Neural cell (in vitro differentiated cells): ENCODE data around the gene TMEM236. TPM values are rescaled to one million over a fixed set of nuclear protein-coding genes. Genes with fewer than 3 reads are reported as not detected.

ENCODE experiments used
- H2AFZ ChIP-seq: fragments of 200-600, 300-800 bp; sonication (generic), shearing (Covaris generic); 2 replicates; pipeline ENCODE4 v1.6.0; 2014; ENCODE audit warnings: low read depth, mild to moderate bottlenecking, antibody characterized with exemption, low read length, moderate library complexity
- H3F3A ChIP-seq: fragments of 200-600 bp; shearing (Covaris generic); 2 replicates; pipeline ENCODE4 v1.6.1; 2016; ENCODE audit warnings: mild to moderate bottlenecking, moderate library complexity, mixed read lengths, antibody characterized with exemption, low read length; ENCODE audit not compliant: insufficient read depth, poor library complexity, severe bottlenecking
- H3K27ac ChIP-seq: fragments of 200-600, 300-800 bp; sonication (generic), shearing (Covaris generic); 2 replicates; pipeline ENCODE4 v1.5.1; 2014; ENCODE audit warnings: mild to moderate bottlenecking, low read length, moderate library complexity
- H3K27me3 ChIP-seq: fragments of 300-800, 200-600 bp; sonication (generic), shearing (Covaris generic); 2 replicates; pipeline ENCODE4 v1.6.0; 2014; ENCODE audit warnings: mild to moderate bottlenecking, low read depth, low read length, moderate library complexity; ENCODE audit not compliant: insufficient read depth
- H3K36me3 ChIP-seq: fragments of 300-800, 200-600 bp; sonication (generic), shearing (Covaris generic); 2 replicates; pipeline ENCODE4 v1.5.1; 2014; ENCODE audit warnings: mild to moderate bottlenecking, antibody characterized with exemption, low read length, moderate library complexity; ENCODE audit not compliant: insufficient read depth
- H3K4me2 ChIP-seq: fragments of 300-800, 200-600 bp; sonication (generic), shearing (Covaris generic); 2 replicates; pipeline ENCODE4 v1.6.0; 2014; ENCODE audit warnings: mild to moderate bottlenecking, low read length
- H3K4me3 ChIP-seq: fragments of 300-800, 200-600 bp; sonication (generic), shearing (Covaris generic); 2 replicates; pipeline ENCODE4 v1.5.1; 2014; ENCODE audit warnings: mild to moderate bottlenecking, low read length, moderate library complexity
- H3K79me2 ChIP-seq: fragments of 200-600 bp; shearing (Covaris generic); replicated peaks from 2 replicates; pipeline ENCODE4 v1.6.0; 2014; ENCODE audit warnings: mild to moderate bottlenecking, low read length, moderate library complexity; ENCODE audit not compliant: insufficient read depth
- H3K9ac ChIP-seq: fragments of 300-800, 200-600 bp; sonication (generic), shearing (Covaris generic); 2 replicates; pipeline ENCODE4 v1.6.1; 2016; ENCODE audit warnings: mild to moderate bottlenecking, low read length, mixed read lengths
- H3K9me2 ChIP-seq: fragments of 200-600 bp; shearing (Covaris generic); 2 replicates; pipeline ENCODE4 v1.6.1; 2016; ENCODE audit warnings: mild to moderate bottlenecking, low read length, mixed read lengths; ENCODE audit not compliant: insufficient read depth
- H3K9me3 ChIP-seq: fragments of 200-600, 300-800 bp; sonication (generic), shearing (Covaris generic); 2 replicates; pipeline ENCODE4 v1.6.1; 2016; ENCODE audit warnings: mild to moderate bottlenecking, mixed run types, low read length, moderate library complexity, mixed read lengths
- H4K20me1 ChIP-seq: fragments of 200-600 bp; shearing (Covaris generic); 2 replicates; pipeline ENCODE4 v1.6.1; 2016; ENCODE audit warnings: mild to moderate bottlenecking, mixed run types; ENCODE audit not compliant: insufficient read depth
- CTCF ChIP-seq: fragments of 450-650 bp; IDR thresholded peaks from 2 replicates; pipeline ENCODE4 v1.5.1; 2014; ENCODE audit warnings: antibody characterized with exemption, mild to moderate bottlenecking, moderate library complexity; ENCODE audit not compliant: poor library complexity, severe bottlenecking
- EP300 ChIP-seq: fragments of 450-650 bp; conservative IDR thresholded peaks from 2 replicates; pipeline ENCODE4 v1.6.1; 2014; ENCODE audit warnings: antibody characterized with exemption, mild to moderate bottlenecking, moderate library complexity; ENCODE audit not compliant: poor library complexity, severe bottlenecking
- EZH2 ChIP-seq: fragments of 200-600, 300-800 bp; shearing (Covaris generic), sonication (generic); IDR thresholded peaks from 2 replicates; pipeline ENCODE4 v1.6.1; 2014; ENCODE audit warnings: antibody characterized with exemption, low read length, borderline replicate concordance, mild to moderate bottlenecking; ENCODE audit not compliant: insufficient read depth, poor library complexity, severe bottlenecking
- MXI1 ChIP-seq: fragments of 450-650 bp; conservative IDR thresholded peaks from 2 replicates; pipeline ENCODE4 v1.6.1; 2014; ENCODE audit warnings: antibody characterized with exemption, mild to moderate bottlenecking; ENCODE audit not compliant: poor library complexity, severe bottlenecking
- POLR2AphosphoS5 ChIP-seq: IDR thresholded peaks from 2 replicates; pipeline ENCODE4 v1.6.1; 2012
- RAD21 ChIP-seq: fragments of 450-650 bp; conservative IDR thresholded peaks from 2 replicates; pipeline ENCODE4 v1.6.1; 2014; ENCODE audit warnings: antibody characterized with exemption, mild to moderate bottlenecking, moderate library complexity
- SMC3 ChIP-seq: fragments of 450-650 bp; conservative IDR thresholded peaks from 2 replicates; pipeline ENCODE4 v1.6.1; 2014; ENCODE audit warnings: antibody characterized with exemption, mild to moderate bottlenecking, moderate library complexity; ENCODE audit not compliant: poor library complexity
- TAF1 ChIP-seq: IDR thresholded peaks from 2 replicates; pipeline ENCODE4 v1.6.1; 2012; ENCODE audit warnings: low read depth
- polyA plus RNA-seq: library from polyadenylated mRNA; depleted of rRNA; stranded (reverse); fragments of >200 nt; gene quantifications from 2 replicates; pipeline ENCODE4 v1.2.3, GENCODE V29; 2014
- small RNA-seq, 3 experiments: library from RNA; depleted of rRNA; stranded (forward); fragments of <200 nt; gene quantifications; one replicate each; pipeline ENCODE3, GENCODE V24; 2012
- TF ChIP-seq, protein P1 (sequence below): IDR thresholded peaks from 2 replicates; pipeline ENCODE4 v1.6.1; 2012; ENCODE audit warnings: borderline replicate concordance

The TMEM236 gene
- polyA plus RNA-seq, 1 donor from 2014 or later, result 0.10 TPM

GRCh38 chr10:17848646-17849045 is 96.6 kb downstream of the TMEM236 start:
- no peaks in the 10 kb centered on the region for H3K27me3 ChIP-seq
- H2AFZ ChIP-seq, result no peak overlapping the region
- no peaks in the 10 kb centered on the region for H3K9me2 ChIP-seq
- no peak overlapping the region for H3K4me3 ChIP-seq
- H3K36me3 ChIP-seq, result no peaks in the 10 kb centered on the region
- no peaks in the 10 kb centered on the region for H4K20me1 ChIP-seq
- no peak overlapping the region for H3K9ac ChIP-seq
- TF ChIP-seq, protein P1, sequence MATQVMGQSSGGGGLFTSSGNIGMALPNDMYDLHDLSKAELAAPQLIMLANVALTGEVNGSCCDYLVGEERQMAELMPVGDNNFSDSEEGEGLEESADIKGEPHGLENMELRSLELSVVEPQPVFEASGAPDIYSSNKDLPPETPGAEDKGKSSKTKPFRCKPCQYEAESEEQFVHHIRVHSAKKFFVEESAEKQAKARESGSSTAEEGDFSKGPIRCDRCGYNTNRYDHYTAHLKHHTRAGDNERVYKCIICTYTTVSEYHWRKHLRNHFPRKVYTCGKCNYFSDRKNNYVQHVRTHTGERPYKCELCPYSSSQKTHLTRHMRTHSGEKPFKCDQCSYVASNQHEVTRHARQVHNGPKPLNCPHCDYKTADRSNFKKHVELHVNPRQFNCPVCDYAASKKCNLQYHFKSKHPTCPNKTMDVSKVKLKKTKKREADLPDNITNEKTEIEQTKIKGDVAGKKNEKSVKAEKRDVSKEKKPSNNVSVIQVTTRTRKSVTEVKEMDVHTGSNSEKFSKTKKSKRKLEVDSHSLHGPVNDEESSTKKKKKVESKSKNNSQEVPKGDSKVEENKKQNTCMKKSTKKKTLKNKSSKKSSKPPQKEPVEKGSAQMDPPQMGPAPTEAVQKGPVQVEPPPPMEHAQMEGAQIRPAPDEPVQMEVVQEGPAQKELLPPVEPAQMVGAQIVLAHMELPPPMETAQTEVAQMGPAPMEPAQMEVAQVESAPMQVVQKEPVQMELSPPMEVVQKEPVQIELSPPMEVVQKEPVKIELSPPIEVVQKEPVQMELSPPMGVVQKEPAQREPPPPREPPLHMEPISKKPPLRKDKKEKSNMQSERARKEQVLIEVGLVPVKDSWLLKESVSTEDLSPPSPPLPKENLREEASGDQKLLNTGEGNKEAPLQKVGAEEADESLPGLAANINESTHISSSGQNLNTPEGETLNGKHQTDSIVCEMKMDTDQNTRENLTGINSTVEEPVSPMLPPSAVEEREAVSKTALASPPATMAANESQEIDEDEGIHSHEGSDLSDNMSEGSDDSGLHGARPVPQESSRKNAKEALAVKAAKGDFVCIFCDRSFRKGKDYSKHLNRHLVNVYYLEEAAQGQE, result no peak
- TF ChIP-seq TAF1 (no peak), MXI1 (no peak), CTCF (no peak), SMC3 (no peak), POLR2AphosphoS5 (no peak), EP300 (no peak), RAD21 (no peak), EZH2 (no peak)
- no peaks in the 10 kb centered on the region for H3K79me2 ChIP-seq
- H3F3A ChIP-seq, result no peaks in the 10 kb centered on the region
- no peak overlapping the region for H3K27ac ChIP-seq
- no peak overlapping the region for H3K4me2 ChIP-seq
- no peaks in the 10 kb centered on the region for H3K9me3 ChIP-seq

Small RNA genes lying within 50 kb of the gene (small RNA-seq; reads per million reads assigned to genes)
- gene MIR511, result 6.2 to 11.7 (median 8.1) reads per million in 3 experiments

Other genes with a start within 250 kb of the TMEM236 start
- 23.0 and 33.6 TPM in 2 replicates for gene HACD1, start 134.8 kb upstream of the TMEM236 start, polyA plus RNA-seq
- gene STAM, start 108.0 kb upstream of the TMEM236 start, polyA plus RNA-seq, result 32.4 and 33.0 TPM in 2 replicates
- gene MRC1, start 57.1 kb downstream of the TMEM236 start, polyA plus RNA-seq, result 0.12 TPM in 1 of 2 replicates, not detected in the other
- gene SLC39A12, start 199.7 kb downstream of the TMEM236 start, polyA plus RNA-seq, result not detected in 2 replicates